Measurements from ENCODE around the gene NKX1-2. TPM values are rescaled to one million over a fixed set of nuclear protein-coding genes. Genes with fewer than 3 reads are reported as not detected.

The NKX1-2 gene
- total and polyA plus RNA-seq, 2 donors: not detected

- no peaks in the 10 kb centered on the region for H3K4me1 ChIP-seq (ENCODE audit: insufficient read depth)
- no peak overlapping the region for H3K4me3 ChIP-seq (ENCODE audit: low read depth, low read length)
- 94% methylated on average over 17 of the region's 17 CpGs for WGBS
- H3K36me3 ChIP-seq (ENCODE audit: insufficient read depth): no peaks in the 10 kb centered on the region
- no peak for DNase-seq (ENCODE audit: extremely low spot score)
- H3K27ac ChIP-seq (ENCODE audit: low read depth): no peak overlapping the region
Observed at GRCh38 chr10:124484031-124484430, 34.2 kb upstream of the NKX1-2 start.

GRCh38 chr10:124482876-124483275, 33.0 kb upstream of the NKX1-2 start:
- H3K4me3 ChIP-seq (ENCODE audit: low read depth, low read length): no peak overlapping the region
- no peaks in the 10 kb centered on the region for H3K36me3 ChIP-seq (ENCODE audit: insufficient read depth)
- WGBS: 88% methylated on average over 12 of the region's 12 CpGs
- no peak overlapping the region for H3K27ac ChIP-seq (ENCODE audit: low read depth)
- DNase-seq (ENCODE audit: extremely low spot score): no peak
- H3K4me1 ChIP-seq (ENCODE audit: insufficient read depth): no peaks in the 10 kb centered on the region

- WGBS: 80% methylated on average over 10 of the region's 10 CpGs
- Histone ChIP-seq H3K36me3 (ENCODE audit: insufficient read depth) (no peaks in the 10 kb centered on the region), H3K4me1 (ENCODE audit: insufficient read depth) (no peaks in the 10 kb centered on the region), H3K27ac (ENCODE audit: low read depth) (no peak overlapping the region), H3K4me3 (ENCODE audit: low read depth, low read length) (no peak overlapping the region)
- no peak for DNase-seq (ENCODE audit: extremely low spot score)
Observed at GRCh38 chr10:124482236-124482800, 32.5 kb upstream of the NKX1-2 start.

DNA sequence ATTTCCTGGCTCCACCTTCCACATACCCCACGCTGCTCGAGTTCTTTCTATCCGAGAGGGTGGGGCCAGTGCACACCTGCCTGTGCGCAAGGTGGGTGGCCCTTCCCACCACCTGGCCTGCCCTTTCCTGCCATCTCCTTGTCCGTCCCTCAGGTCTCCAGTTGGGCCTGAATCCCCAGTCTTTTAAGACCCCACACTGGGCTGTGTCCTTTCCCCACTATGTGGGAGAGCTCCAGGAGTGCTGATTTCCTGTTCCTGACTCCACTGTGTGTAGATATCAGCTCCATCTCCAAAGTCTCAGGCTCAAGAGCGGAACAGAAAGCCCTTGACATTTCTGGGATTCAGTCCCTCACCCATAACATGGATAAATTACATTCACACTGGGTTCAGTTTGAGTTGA, 31.9 kb upstream of the NKX1-2 start:
- Histone ChIP-seq H3K4me1 (ENCODE audit: insufficient read depth) (no peaks in the 10 kb centered on the region), H3K36me3 (ENCODE audit: insufficient read depth) (no peaks in the 10 kb centered on the region), H3K4me3 (ENCODE audit: low read depth, low read length) (no peak overlapping the region), H3K27ac (ENCODE audit: low read depth) (no peak overlapping the region)
- 86% methylated on average over 6 of the region's 6 CpGs for WGBS
- no peak for DNase-seq (ENCODE audit: extremely low spot score)

DNA sequence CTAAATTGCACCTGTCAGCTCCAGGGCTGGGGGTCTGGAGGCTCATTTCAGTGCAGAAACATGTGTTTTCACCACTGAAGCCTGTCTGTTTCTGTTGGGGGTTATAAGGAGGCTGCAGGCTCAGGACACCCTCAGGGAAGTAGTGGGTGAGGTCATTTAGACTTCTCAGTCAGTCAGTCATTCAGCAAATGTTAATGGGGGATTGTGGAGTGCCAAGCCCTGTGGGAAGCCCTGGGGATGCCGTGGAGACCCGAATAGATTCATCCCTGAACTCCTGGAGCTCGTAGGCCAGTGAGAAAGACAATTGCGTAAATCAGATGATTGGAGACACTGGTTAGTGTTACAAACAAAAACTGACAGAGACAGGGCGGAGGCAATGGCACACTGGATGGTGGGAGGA, 31.0 kb upstream of the NKX1-2 start:
- Histone ChIP-seq H3K4me1 (ENCODE audit: insufficient read depth) (no peaks in the 10 kb centered on the region), H3K36me3 (ENCODE audit: insufficient read depth) (no peaks in the 10 kb centered on the region), H3K4me3 (ENCODE audit: low read depth, low read length) (no peak overlapping the region), H3K27ac (ENCODE audit: low read depth) (no peak overlapping the region)
- DNase-seq (ENCODE audit: extremely low spot score): no peak
- 76% methylated on average over 5 of the region's 5 CpGs for WGBS

DNA sequence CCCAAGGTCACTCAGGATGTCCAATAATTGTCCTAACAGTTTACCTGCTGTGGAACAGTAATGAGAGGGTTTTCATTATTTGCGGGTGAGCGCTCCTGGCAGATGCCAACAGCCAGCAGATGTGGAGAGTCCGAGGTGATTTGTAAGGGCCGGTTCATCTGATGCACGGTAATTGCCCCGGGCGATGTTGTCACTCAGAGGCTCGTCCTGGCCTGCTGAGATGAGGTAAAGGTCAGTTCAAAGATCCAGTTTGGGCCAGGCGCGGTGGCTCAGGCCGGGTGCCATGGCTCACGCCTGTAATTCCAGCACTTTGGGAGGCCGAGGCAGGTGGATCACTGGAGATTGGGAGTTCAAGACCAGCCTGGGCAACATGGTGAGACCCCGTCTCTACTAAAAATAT, 28.7 kb upstream of the NKX1-2 start:
- no peak for DNase-seq (ENCODE audit: extremely low spot score)
- Histone ChIP-seq H3K4me3 (ENCODE audit: low read depth, low read length) (no peak overlapping the region), H3K27ac (ENCODE audit: low read depth) (no peak overlapping the region), H3K36me3 (ENCODE audit: insufficient read depth) (no peaks in the 10 kb centered on the region), H3K4me1 (ENCODE audit: insufficient read depth) (no peaks in the 10 kb centered on the region)
- WGBS: 84% methylated on average over 14 of the region's 14 CpGs

DNA sequence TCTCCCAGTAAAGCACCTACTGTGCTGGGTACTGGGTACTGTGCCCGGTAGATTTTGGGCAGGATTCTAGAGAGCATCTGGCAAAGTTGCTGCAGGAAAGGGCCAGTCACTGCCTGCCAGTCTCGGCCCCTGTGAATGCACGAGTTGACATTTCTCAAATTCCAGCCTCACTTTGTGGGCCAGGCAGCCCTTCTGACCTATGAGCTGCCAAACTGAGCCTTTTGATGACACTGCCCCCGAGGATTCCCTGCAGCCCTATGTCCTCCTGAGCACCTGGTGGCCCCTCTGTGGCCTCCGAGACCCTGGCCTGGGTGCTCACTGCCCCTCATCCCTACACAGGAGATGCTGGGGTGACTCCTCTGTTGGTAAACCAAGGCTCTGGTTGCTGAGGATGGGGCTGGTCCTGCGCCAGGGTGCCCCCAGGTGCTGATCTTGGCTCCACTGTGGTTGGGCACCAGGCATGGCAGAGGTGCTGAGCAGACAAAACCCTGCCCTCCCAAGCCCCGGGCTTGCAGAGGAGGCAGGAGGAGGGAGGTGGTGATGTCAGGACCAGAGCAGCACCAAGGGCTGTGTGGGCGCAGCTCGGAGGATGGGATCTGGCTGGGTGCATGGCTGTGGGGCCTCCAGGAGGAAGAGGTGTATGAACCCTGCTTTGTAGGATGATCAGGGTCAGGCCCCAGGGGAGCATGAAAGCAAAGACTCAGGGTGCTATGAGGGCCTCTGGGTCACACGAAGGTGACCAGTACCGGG, 28.0 kb upstream of the NKX1-2 start:
- H3K36me3 ChIP-seq (ENCODE audit: insufficient read depth): no peaks in the 10 kb centered on the region
- H3K27ac ChIP-seq (ENCODE audit: low read depth): no peak overlapping the region
- WGBS: 74% methylated on average over 11 of the region's 11 CpGs
- no peak overlapping the region for H3K4me3 ChIP-seq (ENCODE audit: low read depth, low read length)
- H3K4me1 ChIP-seq (ENCODE audit: insufficient read depth): no peaks in the 10 kb centered on the region
- no peak for DNase-seq (ENCODE audit: extremely low spot score)

GRCh38 chr10:124476043-124476725, 26.3 kb upstream of the NKX1-2 start:
- WGBS: 94% methylated on average over 23 of the region's 23 CpGs
- Histone ChIP-seq H3K27ac (ENCODE audit: low read depth) (no peak overlapping the region), H3K4me1 (ENCODE audit: insufficient read depth) (no peaks in the 10 kb centered on the region), H3K4me3 (ENCODE audit: low read depth, low read length) (no peak overlapping the region), H3K36me3 (ENCODE audit: insufficient read depth) (no peaks in the 10 kb centered on the region)
- no peak for DNase-seq (ENCODE audit: extremely low spot score)

DNA sequence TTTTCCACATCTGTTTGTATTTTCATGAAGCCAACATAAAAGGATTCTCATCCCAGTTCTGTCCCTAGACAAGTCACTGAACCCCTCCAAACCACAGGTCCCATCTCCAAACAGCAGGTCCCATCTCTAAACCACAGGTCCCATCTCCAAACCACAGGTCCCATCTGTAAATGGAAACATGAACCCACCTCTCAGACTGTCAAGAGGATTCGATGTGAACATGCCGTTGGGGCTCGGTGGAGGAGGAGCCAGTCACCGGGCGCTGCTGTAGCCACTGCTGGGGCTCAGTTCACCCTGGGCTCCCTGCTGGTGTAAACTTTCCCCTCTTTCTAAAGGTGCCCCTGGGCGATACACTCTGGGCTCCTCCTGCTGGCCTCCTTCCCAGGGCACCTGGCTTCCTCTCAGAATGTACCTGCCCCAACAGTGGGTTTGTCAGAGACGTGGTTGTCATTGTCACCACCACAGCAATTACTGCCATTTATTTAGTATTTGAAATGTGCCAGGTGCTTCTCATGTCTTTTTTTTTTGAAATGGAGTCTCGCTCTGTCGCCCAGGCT, 24.8 kb upstream of the NKX1-2 start:
- no peak overlapping the region for H3K4me3 ChIP-seq (ENCODE audit: low read depth, low read length)
- H3K27ac ChIP-seq (ENCODE audit: low read depth): no peak overlapping the region
- no peaks in the 10 kb centered on the region for H3K36me3 ChIP-seq (ENCODE audit: insufficient read depth)
- DNase-seq (ENCODE audit: extremely low spot score): no peak
- H3K4me1 ChIP-seq (ENCODE audit: insufficient read depth): no peaks in the 10 kb centered on the region
- WGBS: 78% methylated on average over 9 of the region's 9 CpGs

DNA sequence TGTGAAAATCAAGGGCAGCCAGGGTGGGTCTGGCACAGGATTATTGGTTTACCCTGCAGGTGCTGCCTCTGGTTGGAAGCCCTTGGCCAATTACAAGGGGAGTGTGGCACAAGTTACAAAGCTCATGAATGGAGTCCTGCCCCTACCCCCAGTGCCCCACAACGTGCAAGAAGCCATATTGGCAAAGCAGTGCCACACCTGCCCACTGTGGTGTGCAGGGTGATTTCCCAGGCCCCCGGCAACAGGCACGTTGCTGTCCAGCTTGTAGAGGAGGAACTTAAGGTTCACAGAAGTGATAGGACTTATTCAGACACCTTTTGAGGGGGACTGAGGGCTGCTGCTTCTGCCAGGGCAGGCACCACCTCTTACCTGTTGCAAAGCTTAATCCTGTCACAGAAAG, 23.2 kb upstream of the NKX1-2 start:
- Histone ChIP-seq H3K36me3 (ENCODE audit: insufficient read depth) (no peaks in the 10 kb centered on the region), H3K4me1 (ENCODE audit: insufficient read depth) (no peaks in the 10 kb centered on the region), H3K4me3 (ENCODE audit: low read depth, low read length) (no peak overlapping the region), H3K27ac (ENCODE audit: low read depth) (no peak overlapping the region)
- no peak for DNase-seq (ENCODE audit: extremely low spot score)
- WGBS: 71% methylated on average over 3 of the region's 3 CpGs

- no peak for DNase-seq (ENCODE audit: extremely low spot score)
- Histone ChIP-seq H3K4me3 (ENCODE audit: low read depth, low read length) (no peak overlapping the region), H3K27ac (ENCODE audit: low read depth) (no peak overlapping the region), H3K4me1 (ENCODE audit: insufficient read depth) (no peaks in the 10 kb centered on the region), H3K36me3 (ENCODE audit: insufficient read depth) (no peaks in the 10 kb centered on the region)
- 86% methylated on average over 6 of the region's 6 CpGs for WGBS
Observed at GRCh38 chr10:124472071-124472470, 22.2 kb upstream of the NKX1-2 start.

DNA sequence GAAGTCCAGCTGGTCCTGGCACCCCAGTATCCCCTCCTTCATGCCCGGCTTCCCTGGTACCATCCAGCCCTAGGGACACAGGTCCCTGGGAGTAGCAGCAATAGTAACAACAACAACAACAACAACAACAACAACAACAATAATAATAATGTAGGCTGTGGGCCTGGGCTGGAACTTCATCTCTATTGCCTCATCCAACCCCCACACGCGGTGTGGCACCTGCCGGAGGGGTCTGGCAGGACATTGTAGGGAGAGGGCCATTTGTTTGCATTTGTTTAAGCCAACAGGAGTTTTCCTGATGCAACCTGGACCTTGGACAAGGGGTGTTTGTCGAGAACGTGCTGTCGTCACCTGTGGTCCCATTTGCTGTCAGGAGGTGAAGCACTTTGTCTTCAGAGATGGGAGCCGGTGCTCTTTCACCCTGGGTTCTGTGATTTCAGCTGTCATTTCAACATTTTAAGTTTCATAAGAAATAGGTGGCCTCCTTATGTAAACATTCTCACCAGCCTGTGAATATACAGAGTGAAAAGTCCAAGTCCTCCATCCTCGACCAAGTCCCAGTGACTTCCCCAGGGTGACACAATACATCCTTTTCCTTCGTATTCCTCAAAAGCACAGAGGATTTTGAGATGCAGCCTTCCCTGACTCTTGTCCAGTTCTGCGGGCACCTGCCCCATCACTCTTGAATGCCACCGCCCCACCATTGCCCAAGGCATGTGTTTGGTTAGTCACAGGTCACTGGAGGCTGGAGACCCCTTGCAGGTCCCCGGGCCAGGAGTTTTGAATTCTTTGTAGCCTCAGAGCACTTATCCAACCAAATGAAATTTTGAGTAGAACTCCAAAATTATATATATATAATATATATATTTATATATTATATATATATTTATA, 21.0 kb upstream of the NKX1-2 start:
- H3K4me3 ChIP-seq (ENCODE audit: low read depth, low read length): no peak overlapping the region
- WGBS: 92% methylated on average over 13 of the region's 13 CpGs
- no peaks in the 10 kb centered on the region for H3K36me3 ChIP-seq (ENCODE audit: insufficient read depth)
- no peak overlapping the region for H3K27ac ChIP-seq (ENCODE audit: low read depth)
- no peak for DNase-seq (ENCODE audit: extremely low spot score)
- H3K4me1 ChIP-seq (ENCODE audit: insufficient read depth): no peaks in the 10 kb centered on the region

GRCh38 chr10:124469956-124470484, 20.2 kb upstream of the NKX1-2 start:
- H3K27ac ChIP-seq (ENCODE audit: low read depth): no peak overlapping the region
- no peak for DNase-seq (ENCODE audit: extremely low spot score)
- 75% methylated on average over 20 of the region's 20 CpGs for WGBS
- H3K36me3 ChIP-seq (ENCODE audit: insufficient read depth): no peaks in the 10 kb centered on the region
- H3K4me1 ChIP-seq (ENCODE audit: insufficient read depth): no peaks in the 10 kb centered on the region
- H3K4me3 ChIP-seq (ENCODE audit: low read depth, low read length): no peak overlapping the region

Measured in urinary bladder (tissue), 4 donors.